IPS-NIHi7 (cell line): Measurements from ENCODE around the gene SLC44A3.

Experiments
- DNase-seq: peaks from one replicate; pipeline ENCODE4 v3.0.0; 2012; ENCODE audit warnings: mixed read lengths; ENCODE audit errors: extremely low spot score

Gene SLC44A3

DNA sequence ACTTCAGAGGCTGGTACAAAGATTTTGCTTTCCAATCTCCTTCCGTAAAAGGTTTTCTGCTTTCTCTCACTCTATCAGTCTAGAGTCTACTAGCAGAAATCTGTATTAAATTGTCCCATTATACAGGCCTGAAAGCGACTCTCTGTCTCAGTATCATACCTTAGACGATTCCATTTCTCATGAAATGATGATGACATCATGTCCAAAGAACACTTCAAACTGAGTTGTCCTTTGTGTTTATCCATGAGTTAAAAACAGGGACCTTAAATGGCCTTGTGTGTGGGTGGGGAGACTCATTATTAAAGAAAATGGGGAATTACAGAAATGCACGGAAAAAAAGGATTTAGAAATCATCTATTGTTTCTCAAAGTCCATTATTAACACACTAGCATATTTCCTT is 21.0 kb upstream of the SLC44A3 start:
- DNase-seq = no peak

DNA sequence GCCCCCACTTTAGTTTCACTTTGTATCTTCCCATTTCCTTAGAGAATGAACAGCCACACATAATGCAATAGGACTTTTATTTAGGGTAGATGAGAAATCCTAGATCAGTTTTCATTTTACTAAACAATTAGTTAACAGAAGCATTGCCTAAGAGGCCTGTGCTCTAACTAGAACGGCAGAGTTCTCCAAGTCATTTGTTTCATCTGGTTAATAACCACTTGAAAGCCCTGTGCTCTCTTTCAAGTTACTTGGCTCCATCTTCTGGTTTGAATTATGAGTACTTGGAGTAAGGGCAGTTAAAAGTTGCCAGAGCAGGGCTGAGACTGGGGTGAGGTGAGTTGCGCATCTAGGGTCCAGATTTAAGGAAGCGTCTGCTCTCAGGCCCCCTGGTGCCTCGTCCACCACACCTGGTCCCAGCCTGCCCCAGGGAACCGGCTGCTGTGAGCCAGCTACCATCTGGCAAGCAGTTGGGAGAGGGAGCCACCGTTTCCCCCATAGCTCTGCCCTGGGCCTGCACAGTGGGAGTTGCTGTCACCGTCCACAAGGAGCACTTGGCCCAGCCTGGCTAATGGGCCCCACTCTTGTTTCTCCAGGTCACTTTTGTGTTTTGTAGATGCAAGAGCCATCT is 18.1 kb upstream of the SLC44A3 start:
- DNase-seq = peak; percentile 47

DNA sequence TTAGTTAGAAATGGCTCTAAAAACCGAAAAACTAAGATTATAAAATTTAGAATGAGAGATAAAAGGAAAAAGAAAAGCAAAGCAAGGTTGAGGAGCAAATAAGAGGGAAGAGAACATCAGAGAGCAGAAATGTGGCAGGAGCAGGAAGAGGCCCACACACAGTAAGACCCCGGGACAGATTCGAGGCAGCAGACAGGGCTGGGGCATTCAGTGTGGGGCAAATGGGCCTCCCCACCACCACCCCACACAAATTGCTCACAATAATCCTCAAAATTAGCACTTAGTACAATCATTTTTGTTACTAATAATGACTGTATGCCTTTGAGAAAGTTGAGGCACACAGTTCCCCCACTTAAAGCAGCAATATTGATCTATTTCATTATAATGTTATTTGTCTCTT is 17.1 kb upstream of the SLC44A3 start:
- DNase-seq = no peak

DNA sequence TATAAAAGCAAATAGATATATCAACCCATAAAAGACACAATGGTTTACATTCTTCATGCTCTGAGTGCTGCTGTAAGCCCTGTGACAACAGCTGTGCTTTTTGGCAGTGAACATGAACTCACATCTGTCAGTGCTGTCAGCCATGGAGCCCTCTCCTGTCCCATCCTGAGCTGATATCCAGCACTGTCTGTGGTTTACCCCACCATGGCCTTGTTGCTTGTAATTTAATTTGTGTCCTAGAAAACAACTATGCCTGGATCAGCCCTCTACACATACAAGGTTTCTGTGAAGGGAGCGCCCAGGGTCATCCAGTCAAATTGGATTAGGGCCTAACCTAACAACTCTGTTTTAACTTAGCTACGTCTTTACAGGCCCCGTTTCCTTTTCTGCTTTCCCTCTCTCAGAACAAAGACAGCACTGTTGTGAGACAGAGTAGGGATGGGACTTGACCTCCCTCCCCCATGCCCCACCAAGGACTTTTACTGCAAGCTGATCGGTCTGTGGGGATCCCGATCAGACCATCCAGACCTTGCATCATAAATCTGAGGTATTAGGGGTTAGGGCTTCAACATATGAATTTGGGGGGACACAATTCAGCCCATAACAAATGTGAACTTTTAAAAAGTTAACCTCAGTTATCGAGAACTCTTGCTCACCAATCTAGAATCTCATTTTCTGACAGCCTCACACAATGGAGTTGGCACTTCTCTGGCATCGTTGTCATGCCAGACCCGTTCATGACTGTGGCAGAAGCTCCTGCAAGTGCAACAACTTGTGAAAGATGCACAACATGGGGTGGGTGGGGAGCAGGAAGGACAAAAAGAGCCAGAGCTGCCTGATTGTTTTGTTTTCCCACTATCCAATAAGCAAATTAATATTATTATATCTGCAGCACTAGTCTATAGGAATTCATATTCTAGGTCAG is 16.4 kb upstream of the SLC44A3 start:
- no peak for DNase-seq

DNA sequence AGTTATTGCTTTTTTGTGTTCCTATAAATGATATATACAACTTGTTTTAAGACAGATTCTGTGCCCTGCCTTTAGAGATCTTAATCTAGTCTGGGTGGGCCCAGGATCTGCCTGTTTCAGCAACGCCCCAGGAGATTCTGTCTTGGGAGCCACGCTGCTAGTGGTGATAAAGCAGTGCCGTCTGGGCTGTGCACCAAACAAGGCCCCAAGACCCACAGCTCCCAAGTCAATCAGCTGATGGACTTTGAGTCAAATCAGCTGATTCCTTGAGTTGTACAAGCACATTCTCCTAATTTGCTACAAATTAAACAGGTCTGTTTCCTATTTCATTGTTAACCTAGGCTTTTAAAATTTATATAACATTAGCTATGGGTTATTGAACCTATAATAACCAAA is 15.7 kb upstream of the SLC44A3 start:
- DNase-seq = no peak

DNA sequence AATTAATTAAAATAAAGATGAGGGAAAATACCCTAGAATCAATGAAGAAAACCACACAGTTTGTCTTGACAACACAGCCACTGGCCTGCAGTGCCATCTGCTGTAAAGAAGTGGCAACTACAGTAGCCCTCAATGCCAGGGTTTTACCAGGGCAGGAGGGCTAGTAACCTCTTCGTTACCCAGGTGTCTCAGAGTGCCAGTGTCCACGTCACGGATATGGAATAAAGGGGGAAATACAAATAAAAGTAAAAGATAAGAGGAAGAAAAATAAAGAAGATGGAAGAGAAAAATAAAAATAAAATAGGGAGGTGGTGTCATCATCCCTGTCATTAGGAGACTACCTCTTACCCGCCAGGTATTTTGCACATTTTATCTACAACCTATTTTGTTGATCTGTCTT is 14.2 kb upstream of the SLC44A3 start:
- peak; percentile 65 for DNase-seq

DNA sequence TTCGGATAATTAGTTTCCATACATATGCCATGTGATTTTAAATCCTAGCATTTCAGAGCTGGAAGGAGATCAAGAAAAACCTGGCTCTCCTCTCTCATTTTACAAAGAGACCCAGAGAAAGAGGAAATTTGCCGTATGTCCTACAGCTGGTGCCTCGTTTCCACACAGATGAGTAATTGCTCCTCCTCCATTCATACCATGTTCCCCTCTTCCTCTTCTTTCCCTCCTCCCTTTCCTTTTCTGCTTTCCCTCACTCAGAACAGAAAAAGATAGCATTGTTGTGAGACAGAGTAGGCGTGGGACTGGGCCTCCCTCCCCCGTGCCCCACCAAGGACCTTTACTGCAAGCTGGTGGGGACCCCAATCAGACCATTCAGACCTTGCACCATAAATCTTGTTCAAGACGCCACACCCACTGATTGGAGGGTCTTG is 13.7 kb upstream of the SLC44A3 start:
- no peak for DNase-seq

DNA sequence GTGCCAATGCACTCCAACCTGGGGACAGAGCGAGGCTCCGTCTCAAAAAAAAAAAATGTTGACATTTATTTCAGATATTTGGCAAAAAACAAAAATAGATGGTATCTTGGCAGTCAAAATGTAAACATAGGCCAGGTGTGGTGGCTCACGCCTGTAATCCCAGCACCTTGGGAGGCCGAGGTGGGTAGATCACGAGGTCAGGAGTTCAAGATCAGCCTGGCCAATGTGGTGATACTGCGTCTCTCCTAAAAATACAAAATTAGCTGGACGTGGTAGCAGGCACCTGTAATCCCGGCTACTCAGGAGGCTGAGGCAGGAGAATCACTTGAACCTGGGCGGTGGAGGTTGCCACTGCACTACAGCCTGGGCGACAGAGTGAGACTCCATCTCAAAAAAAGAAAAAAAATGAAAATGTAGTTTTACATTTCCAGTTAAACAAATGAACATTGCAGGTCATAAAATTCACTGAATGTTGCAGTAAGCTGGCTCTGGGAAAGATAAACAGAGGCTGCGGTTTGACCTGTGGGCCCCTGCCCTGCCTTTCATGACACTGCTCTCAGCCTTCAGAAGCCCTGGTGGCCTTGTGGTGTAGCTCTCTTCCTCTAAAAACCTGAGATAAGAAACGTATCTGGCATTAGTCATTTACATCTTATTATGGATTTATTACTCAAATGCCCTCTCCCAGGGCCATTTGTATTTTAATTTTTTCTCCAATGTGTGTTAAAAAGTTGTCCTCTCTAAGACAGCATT is 12.2 kb upstream of the SLC44A3 start:
- DNase-seq = no peak

DNA sequence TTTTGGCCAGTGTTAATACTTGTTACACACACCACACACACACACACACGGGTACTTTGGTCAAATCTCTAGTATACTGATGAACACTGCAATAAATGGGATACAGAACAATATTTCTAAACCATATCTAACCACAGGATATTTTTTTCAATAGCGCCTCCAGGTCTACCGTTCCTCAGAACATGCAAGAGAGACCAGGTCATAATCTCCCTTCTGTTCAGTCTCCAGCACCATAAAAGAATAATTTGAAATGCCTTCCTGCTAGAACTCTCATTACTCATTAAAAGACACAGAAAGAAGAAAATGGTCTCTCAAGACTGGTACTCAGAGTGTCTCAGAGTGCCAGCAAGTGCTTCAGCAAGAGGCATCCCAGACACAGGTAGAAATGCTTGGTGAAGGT is 11.5 kb upstream of the SLC44A3 start:
- no peak for DNase-seq

DNA sequence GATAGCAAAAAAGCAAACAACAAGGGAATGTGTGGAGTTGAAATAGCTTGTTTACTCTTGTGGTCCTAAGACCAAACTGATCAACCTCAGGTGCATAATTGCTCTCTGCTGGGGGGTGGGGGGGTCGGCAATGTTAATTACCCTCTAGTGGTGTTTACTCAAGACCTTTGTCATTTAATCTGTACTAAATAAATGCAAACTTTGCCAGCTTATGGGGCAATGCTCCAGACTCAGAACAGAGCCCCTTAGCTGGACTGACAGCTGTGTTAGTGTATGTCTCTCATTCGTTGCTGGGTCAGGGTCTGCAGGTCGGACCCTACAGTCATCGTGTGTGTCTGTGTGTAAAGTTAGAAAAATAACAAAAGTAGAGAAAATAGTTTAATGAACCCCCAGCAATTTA is 7.2 kb upstream of the SLC44A3 start:
- no peak for DNase-seq

DNA sequence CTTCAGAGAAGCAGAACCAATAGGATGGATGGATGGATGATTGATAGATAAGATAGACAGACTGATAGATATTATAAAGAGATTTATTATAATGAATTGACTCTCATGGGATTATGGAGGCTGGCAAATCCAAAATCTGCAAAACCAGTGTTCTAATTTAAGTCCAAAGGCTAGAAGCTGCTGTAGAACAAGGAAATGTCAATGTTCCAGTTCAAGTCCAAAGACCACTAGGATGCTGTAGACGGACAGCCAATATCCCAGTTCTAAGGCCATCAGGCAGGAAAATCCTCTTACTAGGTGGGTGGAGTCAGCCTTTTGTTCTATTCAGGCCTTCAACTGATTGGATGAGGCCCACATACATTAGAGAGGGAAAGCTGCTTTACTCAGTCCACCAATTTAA is 4.1 kb upstream of the SLC44A3 start:
- no peak for DNase-seq

DNA sequence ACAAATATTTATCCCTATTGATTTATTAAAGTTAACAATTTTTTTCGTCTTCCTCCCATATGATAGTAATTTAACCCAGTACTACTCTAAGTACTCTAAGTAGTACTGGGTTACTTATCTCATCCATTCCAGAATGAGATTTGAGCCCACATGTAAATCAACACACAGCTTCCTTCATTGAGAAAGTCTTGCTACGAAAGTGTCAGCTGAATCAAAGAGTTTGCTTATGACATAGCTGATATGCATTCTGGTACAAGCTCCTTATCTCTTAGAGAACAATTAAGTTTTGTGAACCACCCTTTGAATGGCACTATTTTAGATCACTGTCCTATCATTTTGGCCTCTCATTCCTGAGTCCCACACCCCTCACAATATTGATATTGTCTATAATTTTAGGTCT is 2.4 kb upstream of the SLC44A3 start:
- no peak for DNase-seq

DNA sequence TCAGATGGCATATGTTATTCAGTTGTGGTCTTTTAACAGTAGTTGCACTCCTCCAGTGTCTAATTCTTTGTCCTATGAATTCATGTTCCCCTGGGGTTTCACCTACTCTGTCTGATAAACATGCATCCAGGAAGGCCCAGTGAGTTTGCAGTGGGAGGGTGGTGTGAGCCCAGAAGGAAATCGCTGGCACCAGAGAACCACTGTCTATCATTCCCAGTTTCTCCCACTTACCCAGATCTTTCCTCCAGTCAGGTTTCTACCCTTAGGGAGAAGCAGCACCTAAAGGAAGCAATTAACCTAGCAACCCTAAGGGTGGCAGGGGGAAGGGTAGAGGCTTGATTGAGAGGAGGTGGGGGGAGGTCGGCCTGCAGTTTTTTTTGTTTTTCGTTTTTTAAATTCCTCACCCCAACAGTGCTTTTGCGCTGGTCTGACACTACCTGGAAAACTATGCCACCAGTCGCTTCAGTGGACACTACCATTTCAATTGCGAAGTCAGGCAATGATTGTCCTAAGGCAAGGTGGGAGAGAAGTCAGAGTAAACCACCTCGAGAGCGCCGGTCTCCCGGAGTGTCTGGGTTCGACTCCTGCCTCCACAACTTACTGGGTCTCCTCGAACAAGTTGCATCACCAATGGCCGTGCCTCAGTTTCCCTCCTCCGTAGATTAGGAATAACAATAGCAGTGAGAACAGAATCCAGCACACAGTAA is 766 bp upstream of the SLC44A3 start:
- no peak for DNase-seq

DNA sequence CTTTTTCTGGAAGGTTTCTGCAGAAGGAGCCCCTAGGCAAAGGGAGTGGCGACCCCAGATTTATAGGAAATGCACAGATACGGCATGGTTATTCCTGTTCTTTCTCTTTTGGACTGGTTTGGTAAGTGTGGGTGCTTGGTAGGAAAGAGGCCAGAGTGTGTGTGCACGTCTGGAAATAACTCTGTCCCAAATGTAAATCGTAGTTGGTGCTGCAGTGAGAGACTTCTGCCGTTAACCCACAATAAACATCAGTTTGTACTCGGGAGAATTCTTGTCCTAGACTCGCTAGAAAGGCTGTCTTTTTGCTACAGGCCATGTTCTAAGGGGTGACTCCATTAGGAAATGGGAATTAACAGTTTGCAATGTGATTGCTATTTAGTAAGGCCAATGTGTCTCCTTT is 779 bp downstream of the SLC44A3 start:
- DNase-seq = no peak

DNA sequence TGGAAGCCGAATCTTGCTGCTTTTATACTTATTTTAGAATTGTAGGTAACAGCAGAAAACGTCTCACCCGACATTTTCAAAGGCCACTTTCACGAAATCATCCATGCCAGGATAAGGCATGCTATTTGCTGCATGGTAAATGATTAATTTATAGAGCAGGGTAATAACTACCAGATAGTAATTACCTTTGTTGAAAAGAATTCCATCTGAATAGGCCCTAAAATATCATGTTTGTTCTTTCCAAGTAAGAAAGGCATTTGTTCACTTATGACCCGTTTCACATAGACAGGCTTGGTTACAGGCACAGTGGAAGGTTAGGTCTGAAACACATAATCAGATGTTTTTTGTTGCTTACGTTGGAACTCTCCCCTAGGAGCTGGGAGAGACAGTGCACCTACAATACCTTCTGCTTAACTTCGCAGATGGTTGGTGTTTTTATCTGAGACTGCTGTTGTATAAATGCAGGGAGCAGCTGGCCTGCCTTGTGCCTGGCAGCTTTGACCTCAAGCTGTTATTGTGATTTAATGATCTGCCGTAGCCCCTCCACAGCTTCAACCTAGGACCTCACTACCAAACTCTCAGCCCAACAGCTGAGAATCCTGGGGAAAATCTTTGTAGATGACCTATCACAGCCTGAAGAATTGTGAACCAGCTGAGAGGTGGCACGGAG is 1.6 kb downstream of the SLC44A3 start:
- DNase-seq = no peak

DNA sequence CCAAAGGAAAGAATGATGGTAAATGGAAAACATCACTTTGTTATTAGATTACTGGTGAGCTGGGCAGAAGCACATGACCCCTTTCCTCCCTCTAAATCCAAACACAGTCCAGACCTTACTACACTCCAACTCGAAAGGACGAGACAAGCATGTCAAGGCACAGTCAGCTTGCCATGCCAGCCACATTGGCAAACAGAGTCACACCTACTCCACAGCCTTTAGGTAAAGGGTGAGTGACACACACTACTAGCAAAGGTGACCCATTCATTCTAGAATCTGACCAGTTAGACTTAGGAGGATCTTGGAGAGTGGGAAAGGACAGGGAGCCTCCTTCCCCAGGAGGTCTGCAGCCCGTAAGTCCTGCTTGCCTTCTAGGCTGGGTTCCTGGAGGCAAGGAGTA is 3.0 kb downstream of the SLC44A3 start:
- no peak for DNase-seq

DNA sequence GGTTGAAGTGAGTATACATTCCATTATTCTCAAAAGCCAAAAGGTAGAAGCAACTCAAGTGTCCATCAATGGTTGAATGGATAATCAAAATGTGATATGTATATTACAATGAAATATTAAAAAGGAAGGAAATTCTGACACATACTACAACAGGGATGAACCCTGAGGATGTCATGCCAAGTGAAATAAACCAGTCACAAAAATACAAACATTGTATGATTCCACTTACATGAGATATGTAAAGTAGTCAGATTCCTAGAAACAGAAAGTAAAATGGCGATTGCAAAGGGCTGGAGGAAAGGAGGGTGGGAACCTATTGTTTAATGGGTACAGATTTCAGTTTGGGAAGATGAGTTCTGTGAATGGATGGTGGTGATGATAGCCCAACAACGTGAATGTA is 5.8 kb downstream of the SLC44A3 start:
- no peak for DNase-seq

DNA sequence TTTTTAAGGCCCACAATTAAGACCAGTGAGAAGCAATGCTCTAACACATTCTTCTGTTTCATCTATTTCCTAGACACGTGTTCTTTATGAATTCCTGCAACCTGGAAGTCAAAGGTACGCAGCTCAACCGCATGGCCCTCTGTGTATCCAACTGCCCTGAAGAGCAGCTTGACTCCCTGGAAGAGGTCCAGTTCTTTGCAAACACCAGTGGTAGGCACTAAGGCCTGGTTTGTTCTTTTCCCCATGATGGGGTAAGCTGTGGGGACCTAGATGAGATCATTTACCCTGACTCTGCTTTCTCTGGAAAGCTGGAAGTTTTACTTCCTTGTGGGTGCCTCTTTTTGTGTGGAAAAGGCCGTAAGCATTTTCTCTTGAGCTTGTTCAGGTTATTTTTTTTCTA is 7.3 kb downstream of the SLC44A3 start:
- DNase-seq = no peak

DNA sequence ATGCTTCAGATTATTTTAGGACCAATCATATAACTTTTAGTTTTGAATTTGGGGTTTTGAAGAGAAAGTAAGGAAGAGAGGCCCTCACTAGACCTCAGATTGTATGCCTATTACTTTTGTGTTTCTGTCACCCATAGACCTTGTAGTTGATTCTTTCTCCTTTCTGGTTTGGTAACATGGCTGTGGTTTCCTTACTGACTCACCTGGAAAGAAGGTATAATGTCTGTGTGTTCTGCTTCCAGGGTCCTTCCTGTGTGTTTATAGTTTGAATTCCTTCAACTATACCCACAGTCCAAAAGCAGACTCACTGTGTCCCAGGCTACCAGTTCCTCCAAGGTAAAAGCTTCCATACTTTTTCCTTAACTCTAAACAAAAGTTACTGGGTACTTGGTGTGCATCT is 8.1 kb downstream of the SLC44A3 start:
- DNase-seq = no peak

DNA sequence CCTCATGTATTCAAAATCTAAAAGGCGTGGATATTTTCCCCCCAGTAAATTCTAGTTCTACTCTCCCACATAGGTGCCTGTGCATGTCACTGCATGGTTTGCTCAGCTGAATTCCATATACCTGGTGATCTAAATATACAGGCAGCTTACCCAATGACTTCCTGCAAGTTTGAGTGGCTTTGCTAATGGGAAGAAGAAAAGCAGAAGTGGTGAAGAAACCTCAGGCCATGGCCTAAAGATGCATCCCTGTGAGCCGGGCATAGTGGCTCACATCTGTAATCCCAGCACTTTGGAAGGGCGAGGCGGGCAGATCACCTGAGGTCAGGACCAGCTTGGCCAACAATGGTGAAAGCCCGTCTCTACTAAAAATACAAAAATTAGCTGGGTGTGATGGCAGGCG is 11.5 kb downstream of the SLC44A3 start:
- no peak for DNase-seq

DNA sequence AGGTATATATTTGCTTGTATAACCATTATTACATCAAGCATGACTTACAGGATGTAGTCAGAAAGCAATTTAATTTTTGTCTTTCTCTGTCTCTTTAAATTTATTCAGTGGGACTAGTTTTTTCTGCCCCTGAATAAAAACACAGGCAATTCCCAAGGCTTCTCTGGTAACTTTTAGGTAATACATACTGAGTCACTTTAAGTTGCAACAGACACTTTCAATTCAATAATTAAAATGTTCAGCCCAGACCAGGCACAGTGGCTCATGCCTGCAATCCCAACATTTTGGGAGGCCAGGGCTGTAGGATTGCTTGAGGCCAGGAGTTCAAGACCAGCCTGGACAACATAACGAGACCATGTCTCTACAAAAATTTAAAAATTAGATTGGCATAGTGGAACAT is 12.3 kb downstream of the SLC44A3 start:
- no peak for DNase-seq
